Suppressor macrophage (primary cell): ENCODE results near the gene ZNRF1.
A peak's percentile ranks its signal among the peaks of the same experiment; 100 is the strongest.
"Not testable (repeated sequence)": the region's sequence is repeated elsewhere in the genome, so short reads cannot be mapped to it uniquely, and the experiment has no call there.

Experiments used
- DNase-seq, 4 experiments: peaks; one replicate each; pipeline ENCODE4 v3.0.0-alpha.2; 2020 to 2022
- total RNA-seq, 17 experiments: gene quantifications; one replicate each; lab custom pipeline; 2026; ENCODE audit warnings: mixed read lengths in 6 of 17, inconsistent platforms in 3 of 17; lab: John Stamatoyannopoulos, UW

Gene ZNRF1
- 3.9 to 22.7 (median 9.4) reads per million in 17 experiments for total RNA-seq

DNA sequence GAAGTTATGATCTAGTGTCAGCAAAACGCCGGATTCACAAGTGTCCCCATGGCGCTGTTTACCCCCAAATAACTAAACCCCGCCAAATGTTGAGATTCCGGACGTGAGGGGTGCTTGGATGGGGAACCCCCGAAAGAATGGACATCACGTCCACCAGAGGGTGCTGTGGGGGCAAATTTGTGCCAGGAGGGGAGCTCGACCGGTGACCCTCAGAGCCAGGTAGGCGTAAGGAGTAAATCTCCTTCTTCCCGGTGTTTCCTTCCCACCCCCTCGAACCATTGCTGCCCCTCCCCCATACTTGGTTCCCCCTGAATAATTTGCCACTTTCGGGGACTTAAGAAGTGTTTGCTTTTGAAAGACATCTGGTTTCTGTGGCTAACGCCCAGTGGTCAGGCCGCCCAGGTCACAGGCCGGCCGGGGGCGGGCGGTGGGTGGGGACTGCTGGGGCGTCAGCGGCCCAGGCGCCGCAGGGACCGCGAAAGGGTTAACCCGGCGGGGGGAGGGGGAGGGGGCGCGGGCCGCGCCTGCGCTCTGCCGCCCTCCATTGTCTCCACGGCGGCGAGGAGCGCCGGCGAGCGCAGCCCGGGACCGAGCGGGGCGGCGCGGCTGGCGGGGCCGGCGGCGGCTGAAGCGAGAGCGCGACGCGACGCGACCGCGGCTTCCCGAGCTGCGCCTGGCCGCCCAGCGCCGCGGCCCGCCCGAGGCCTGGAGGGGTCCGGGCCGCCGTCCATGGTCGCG, at the start of gene ZNRF1:
Gene ZNRF1 (plus strand): TSS at position 544 of the 738 bp plus-strand sequence. CDS start 648 bp downstream, outside the sequence.
- DNase-seq: peak; percentile 80 to 92 (median 88)

DNA sequence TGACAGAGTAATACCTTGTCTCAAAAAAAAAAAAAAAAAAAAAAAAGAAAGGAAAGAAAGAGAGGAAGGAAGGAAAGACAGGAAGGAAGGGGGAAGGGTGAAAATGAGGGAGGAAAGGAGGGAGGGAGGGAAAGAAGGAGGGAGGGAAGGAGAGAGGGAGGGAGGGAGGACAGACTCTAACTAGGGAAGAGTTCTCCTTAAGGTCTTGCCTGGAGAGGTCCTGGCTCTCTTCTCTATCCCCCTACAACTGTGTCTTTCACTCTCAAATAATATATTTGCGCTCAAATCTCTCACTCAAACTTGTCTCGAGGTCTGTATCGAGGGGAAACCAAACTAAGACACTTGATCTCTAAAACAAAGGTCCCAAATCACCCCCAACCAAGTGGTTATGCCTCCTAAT, 49.5 kb upstream of the ZNRF1 start:
- no peak for DNase-seq

DNA sequence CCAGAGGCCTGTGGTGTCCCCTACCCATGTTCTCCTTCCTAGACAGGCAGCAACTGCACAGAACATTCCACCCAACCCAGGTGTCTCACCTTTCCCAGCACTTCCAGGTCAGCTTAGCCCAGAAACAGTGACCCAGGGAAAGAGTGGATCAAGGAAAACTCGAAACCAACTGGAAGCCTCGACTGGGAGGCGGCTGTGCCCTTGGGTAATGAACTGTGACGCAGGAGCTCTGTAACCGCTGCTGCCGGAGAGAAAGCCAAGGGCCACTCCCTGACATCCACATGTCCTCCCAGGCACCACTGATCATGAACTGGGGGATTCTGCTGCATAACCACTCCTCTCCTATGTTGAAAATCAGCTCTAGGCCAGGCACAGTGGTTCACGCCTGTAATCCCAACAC, 48.3 kb upstream of the ZNRF1 start:
- DNase-seq: no peak

DNA sequence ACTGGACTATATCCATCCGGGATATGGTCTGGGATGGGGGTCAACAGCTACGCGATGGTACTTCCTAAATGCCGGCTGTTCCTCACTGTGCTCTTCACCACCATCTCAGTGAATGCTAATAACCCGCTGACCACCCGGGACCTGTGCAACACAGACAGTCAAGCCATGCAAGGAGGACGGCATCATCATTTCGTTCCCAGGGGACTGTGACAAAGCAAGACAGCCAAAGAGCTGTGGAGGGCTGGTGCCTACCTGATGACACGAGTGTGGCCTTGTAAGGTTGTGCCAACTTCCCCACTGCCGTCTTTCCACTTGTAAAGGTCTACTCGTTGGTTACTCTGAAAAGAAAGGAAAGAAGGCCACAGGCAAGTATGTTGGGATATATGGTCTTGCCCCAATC, 47.6 kb upstream of the ZNRF1 start:
- no peak for DNase-seq

DNA sequence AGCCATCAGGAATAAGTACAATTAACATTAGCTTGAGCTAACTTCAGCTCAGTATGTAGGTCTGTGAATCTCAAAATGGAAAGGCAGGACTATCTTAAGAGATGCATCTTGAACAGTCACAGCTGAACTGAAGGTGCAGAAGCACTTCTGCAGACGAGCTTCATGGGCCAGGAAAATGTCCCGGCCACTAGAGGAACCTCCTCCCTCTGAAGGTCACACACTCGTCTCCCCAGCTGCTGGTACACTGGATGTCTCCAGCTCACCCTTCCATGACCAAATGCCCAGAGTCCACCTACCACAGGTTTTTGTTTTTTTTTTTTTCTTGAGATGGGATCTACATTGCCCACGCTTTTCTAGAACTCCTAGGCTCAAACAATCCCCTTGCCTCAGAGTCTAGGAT, 47.1 kb upstream of the ZNRF1 start:
- no peak for DNase-seq

DNA sequence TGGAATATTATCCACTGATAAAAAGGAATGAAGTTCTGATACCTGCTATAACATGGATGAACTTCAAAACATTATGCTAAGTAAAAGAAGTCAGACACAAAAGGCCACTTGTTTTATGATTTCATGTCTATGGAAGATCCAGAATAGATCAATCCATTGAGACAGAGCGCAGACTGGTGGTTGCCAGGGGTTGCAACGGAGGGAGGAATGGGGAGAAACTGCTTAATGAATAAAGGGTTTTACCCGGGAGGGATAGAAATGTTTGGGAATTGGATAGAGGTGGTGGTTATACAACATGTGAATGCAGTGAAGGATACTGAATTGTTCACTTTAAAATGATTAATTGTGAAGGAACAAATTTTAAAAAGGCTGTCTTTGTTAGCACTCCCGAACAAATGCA, 44.1 kb upstream of the ZNRF1 start:
- DNase-seq: no peak

DNA sequence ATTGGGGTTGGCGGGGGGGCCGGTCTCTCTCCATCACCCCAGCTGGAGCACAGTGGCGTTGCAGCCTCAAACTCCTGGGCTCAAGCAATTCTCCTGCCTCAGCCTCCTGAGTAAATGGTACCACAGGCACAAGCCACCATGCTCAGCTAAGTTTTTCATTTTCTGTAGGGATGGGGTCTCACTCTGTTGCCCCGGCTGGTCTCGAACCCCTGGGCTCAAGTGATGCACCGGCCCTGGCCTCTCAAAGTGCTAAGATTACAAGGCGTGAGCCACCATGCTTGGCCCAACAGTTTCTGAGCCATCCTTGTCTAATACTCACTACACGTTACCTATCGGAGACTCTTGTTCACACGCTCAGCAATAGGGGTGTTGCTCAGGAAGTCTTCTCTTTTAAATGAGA, 25.5 kb upstream of the ZNRF1 start:
- no peak for DNase-seq

DNA sequence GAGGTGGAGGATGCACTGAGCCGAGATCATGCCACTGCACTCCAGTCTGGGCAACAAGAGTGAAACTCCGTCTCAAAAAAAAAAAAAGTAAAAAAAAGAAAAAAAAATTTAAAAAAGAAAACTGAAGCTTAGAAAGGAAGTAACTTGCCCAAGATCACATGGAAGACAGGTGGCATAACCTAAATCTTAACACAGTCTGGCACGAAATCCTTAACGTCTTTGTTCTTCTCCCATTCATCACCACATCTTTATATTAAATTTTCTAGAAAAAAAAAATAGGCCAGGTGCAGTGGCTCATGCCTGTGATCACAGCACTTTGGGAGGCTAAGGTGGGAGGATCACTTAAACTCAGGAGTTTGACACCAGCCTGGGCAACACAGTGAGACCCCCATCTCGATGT, 23.2 kb upstream of the ZNRF1 start:
- DNase-seq: no peak

DNA sequence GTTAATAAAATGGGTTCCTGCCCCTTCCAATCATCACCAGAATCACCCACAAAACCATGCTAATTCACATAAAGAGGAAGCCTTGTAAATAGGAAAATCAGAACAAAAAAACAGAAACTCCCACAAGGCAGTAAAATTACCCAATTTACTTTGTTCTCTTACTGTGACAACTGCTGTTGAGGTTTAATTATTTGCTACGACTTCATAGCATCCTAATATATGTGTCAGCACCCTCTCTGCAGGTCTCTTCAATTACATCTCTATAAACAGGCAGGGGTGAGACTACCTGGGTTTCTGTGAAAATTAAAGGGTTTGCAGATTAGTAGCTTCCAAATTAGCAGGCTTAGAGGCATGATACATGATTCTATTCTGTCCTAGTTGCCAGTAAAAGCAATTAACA, 16.6 kb upstream of the ZNRF1 start:
- peak in 2 of 4 experiments; percentile 37 to 44 for DNase-seq

DNA sequence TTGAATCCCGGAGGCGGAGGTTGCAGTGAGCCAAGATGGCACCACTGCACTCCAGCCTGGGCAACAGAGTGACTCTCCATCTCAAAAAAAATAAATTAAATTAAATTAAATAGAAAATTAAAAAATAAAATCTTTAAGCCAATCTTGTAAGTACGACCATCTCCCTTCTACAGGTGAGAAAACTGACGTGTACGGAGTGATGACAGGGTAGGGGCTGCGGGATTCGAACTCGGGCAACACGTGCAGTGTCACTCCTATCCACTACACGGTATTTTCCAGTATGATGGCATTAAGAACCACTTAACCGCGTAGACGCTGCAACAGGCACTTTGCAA, 14.7 kb upstream of the ZNRF1 start:
- DNase-seq: no peak

DNA sequence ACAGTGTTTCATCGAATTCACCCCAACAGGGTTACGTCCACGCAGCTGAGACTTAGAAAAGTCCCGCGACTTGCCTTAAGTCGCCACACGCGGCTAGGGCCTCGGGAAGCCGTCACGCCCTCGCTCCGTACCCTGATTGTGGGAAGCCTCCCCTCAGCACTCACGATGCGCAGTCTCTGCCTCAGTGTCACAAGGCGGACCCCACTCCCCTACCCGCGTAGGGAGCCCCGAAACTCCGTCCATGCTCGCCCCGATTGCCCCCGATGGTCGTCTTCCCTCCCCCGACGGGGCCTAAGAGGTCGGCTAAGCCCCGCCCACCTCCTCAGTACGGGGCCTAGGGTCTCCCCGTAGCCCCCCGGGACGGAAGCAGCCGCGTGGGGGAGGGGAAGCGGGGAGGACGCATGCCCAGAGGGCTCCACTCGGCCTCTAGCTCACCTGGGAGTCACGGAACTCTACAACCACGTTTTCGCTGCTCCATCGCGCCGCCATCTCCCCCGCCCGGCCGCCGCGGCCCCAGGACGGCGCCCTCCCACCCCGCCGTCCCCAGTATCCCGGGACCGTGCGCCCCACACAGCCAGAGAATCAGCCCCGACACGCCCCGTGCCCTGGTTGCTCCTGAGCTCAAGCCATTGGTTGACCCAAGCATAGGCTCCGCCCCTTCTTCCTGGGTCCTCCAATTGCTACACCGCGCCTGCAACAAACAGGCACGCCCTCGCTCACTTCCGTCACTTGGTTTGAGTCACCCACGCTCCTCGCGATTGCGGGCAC, 14.1 kb upstream of the ZNRF1 start, which contains the start of gene WDR59:
Gene WDR59 (minus strand): TSS at position 595 of the 768 bp plus-strand sequence. CDS start 106 bp downstream, at position 489.
- DNase-seq: peak; percentile 99 to 100 (median 100)

DNA sequence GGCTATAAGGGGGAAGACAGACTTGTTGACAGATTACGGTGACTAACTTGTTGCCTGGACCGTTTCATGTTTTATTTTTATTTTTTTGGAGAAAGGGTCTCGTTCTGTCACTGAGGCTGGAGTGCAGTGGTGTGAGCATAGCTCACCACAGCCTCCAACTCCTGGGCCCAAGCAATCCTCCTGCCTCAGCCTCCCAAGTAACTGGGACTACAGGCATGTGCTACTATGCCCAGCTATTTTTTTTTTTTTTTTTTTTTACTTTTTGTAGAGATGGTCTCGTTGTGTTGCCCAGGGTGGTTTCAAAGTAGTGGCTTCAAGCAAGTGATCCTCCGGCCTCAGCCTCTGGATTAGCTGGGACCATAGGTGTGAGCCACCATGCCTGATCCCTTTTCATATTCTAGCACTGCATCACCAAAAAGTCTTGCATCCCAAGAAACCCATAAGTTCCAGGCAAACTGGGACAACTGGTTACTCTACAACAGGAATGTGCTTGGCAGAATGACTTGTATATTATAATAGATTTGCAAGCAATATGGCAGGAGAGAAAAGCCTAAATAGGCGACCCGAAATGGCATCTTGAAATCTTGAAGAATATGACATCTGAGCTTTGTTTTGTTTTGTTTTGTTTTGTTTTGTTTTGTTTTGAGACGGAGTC, 11.7 kb upstream of the ZNRF1 start:
- no peak for DNase-seq

DNA sequence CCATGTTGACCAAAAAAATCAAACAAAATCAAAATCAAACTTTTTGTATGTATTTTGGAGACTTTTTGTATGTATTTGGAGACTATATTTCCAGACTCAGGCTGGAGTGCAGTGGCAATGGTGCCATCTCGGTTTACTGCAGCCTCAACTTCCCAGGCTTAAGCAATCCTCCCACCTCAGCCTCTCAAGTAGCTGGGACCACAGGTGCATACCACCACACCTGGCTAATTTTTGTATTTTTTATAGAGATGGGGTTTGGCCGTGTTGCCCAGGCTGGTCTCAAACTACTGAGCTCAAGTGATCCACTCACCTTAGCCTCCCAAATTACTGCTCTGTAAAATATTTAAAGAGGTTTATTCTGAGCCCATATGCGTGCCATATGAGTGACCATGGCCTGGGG, 9.0 kb upstream of the ZNRF1 start:
- DNase-seq: not testable (repeated sequence)

DNA sequence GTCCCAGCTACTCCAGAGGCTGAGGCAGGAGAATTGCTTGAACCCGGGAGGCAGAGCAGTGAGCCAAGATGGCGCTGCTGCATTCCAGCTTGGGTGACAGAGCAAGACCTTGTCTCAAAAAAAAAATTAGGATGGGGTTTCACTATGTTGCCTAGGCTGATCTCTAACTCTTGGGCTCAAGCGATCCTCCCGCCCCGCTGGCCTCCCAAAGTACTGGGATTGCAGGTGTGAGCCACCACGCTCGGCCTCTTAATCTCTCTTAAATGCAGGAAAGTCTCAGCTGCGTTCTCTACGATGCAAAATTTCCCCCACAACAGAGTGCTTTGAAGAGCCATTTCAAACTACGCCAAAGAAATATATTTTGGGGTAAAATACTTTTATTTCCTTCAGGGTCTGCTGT, 8.0 kb upstream of the ZNRF1 start:
- DNase-seq: no peak

DNA sequence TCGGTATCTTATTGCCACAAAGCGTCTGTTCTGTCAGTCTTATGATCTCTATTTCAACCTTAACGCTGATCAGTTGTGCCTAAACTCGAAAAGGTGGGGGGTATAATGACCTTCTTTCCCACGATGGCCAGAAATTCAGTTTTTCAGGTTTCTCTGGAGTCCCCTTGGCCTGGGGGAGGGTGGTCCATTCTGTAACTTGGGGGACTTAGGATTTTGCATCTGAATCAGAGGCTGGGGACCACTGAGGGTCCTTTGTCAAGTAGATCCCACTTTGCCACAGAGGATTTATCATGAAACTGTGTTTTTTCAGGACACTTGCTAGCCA, 7.6 kb upstream of the ZNRF1 start:
- DNase-seq: no peak

DNA sequence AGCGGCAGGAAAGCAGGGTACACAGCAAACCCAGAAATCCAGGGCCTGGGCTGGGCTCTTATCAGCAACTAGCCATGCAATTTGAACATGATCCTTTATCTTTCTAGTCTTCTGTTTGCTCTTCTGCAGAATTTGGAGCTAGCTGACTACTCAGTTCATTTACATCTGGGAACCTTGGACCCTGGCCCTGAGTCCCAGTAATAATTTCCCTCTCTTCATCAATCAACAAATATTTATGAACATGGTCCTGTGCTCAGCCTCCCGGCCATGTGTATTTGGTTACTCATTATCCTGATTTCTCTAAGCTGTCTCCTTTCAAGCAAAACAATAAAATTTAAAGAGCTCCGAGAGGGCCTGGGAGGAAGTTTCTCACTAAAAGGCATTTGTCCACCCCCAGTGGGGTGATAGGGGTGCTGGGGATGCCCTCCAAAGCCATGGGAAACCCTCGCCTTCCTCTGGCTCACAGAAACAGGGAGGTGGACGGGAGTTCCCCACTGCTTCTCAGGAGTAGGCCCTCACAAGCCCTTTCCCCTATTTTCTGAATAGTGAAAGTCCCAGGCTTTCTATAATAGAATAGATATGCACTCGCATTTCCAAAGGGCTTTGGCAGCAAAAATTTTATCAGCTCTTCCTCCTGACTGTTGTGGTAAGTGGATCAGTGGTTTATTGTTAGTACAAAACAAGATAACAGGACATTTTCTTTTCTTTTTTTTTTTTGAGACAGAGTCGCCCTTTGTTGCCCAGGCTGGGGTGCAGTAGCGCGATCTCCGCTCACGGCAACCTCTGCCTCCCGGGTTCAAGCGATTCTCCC, 7.0 kb upstream of the ZNRF1 start:
- DNase-seq: no peak

DNA sequence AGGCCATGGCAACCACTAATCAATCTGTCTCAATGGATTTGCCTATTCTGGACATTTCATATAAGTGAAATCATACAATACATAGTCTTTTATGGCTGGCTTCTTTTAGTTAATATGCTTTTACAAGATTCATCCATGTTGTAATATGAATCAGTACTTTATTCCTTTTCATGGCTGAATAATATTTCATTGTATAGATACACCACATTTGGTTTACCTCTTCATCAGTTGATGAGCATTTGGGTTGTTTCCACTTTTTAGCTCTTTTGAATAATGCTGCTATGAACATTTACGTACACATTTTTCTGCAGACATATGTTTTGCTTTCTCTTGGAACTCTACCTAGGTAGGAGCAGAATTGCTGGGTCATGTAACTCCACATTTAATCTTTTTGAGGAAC, 2.8 kb upstream of the ZNRF1 start:
- no peak for DNase-seq

DNA sequence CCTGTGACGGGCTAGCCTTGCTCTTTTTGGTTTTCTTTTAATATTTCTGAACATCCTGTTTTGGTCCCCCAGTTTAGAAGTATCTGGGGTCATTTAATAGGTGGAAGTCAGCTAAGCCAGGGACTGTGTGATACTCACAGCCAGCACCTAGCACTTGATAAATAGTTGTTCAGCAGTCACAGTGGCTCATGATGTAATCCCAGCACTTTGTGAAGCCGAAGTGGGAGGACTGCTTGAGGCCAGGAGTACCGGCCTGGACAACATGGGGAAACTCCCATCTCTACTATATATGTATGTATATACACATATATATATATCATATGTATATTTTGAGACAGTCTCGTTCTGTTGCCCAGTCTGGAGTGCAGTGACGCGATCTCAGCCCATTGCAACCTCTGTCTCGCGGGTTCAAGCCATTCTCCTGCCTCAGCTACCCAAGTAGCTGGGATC, 1.8 kb upstream of the ZNRF1 start:
- peak in 1 of 4 experiments; percentile 7 for DNase-seq

DNA sequence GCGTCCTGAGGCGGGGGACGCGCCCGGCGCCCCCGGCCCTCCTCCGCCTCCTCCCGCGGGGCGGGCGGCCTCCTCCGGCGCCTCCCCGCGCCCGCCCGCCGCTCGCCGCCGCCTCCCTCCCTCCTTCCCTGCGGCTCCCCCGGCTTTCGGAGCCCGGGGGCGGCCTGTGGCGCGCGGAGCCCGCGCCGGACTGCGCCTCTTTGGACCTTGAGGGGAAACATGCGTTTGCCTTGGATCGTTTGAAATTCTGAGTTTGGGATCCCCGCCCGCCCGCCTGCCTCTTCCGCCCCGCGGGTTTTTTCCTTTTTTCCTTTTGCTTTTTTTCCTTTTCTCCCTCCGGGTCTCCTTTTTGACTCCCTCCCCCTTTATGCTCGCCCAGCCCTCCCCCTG, 390 bp downstream of the ZNRF1 start:
- peak in 3 of 4 experiments; percentile 42 to 71 (median 58) for DNase-seq

DNA sequence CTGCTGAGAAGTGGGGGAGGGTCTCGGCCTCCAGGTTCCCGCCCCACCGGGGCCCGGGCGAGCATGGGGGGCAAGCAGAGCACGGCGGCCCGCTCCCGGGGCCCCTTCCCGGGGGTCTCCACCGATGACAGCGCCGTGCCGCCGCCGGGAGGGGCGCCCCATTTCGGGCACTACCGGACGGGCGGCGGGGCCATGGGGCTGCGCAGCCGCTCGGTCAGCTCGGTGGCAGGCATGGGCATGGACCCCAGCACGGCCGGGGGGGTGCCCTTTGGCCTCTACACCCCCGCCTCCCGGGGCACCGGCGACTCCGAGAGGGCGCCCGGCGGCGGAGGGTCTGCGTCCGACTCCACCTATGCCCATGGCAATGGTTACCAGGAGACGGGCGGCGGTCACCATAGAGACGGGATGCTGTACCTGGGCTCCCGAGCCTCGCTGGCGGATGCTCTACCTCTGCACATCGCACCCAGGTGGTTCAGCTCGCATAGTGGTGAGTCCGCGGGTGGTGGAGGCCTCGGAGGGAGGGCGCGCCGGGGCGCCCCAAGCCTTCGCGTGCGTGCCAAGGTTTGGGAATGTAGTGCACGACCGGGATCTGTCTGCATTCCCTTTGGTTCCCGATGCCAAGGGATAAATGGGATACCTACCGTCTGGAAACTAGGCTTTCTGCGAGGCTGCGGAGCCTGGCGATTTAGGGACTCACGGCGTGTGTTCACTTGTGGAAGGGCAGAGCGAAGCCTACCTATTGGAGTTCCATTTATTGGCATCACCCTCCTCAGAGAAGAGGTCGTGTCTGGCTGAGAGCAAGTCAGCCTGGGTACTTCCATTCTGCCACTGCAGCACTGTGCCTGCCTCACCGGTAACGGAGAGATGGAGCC, 1.0 kb downstream of the ZNRF1 start:
- DNase-seq: peak in 2 of 4 experiments; percentile 22 to 24

DNA sequence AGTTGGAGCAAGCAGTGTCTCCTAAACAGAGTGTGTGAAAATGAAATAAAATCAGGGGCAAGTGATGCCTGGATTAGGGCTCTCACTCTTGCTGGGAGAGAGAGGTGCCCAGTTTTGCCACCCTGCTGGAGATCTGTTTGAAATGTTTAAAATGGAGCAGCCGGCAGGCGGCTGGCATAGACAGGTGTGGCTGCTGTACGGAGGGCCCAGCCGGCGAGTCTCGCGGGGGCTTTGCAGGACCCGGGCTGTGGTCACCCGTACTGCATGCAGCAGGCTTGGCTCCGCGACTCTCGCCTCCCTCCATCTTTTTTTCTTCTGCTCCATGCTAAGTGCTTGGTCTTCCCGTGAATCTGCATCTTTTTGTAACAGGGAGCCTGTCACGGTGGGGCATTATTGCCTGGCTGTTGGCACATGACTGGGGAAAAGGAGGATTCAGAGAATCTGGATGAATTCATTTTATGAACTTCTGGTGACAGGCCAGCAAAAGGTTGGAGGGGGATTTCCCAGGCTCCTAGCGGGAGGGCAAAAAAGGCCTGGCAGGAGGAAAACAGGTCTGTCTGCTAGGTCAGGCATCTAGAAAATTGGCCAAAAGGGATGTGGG, 1.8 kb downstream of the ZNRF1 start:
- DNase-seq: peak in 1 of 4 experiments; percentile 18
